Astrocyte of the cerebellum (primary cell): Measurements from ENCODE around the gene FABP6.
"Not testable (repeated sequence)": the region's sequence is repeated elsewhere in the genome, so short reads cannot be mapped to it uniquely, and the experiment has no call there.

Source experiments
- DNase-seq: peaks from one replicate; pipeline ENCODE4 v3.0.0-alpha.2; 2011; ENCODE audit warnings: low read depth
- H3K4me3 ChIP-seq: 2 replicates; pipeline ENCODE4 v1.5.1; 2011; ENCODE audit warnings: mild to moderate bottlenecking, low read depth, low read length, moderate library complexity
- CTCF ChIP-seq: IDR thresholded peaks from 2 replicates; pipeline ENCODE4 v1.5.1; 2012; ENCODE audit warnings: low read length, low read depth, moderate library complexity, mild to moderate bottlenecking; ENCODE audit errors: missing control alignments
- in situ Hi-C: cut with HindIII; loops from 2 replicates; pipeline ENCODE4 v1.10.0; 2017; ENCODE audit warnings: low sequenced_read_pairs

Gene FABP6

GRCh38 chr5:160187091-160187490 is 42.2 kb upstream of the FABP6 start:
- no peak overlapping the region for H3K4me3 ChIP-seq
- TF ChIP-seq CTCF = no peak
- no peak for DNase-seq
- in situ Hi-C loops = no loop called here

- peak; percentile 40 for DNase-seq
- peak overlapping the region; percentile 31 for H3K4me3 ChIP-seq
- in situ Hi-C loops = no loop called here
- no peak for TF ChIP-seq CTCF
These were observed 40.9 kb upstream of the FABP6 start for GRCh38 chr5:160188141-160189015.

- TF ChIP-seq CTCF = no peak
- in situ Hi-C loops = no loop called here
- no peak overlapping the region for H3K4me3 ChIP-seq
- no peak for DNase-seq
These were observed 36.9 kb upstream of the FABP6 start for GRCh38 chr5:160192424-160192823.

GRCh38 chr5:160193076-160193475 is 36.2 kb upstream of the FABP6 start:
- in situ Hi-C loops, DNase-seq, H3K4me3 ChIP-seq: not testable (repeated sequence)

GRCh38 chr5:160193790-160194189 is 35.5 kb upstream of the FABP6 start:
- in situ Hi-C loops, H3K4me3 ChIP-seq, DNase-seq: not testable (repeated sequence)

- DNase-seq = no peak
- no peak overlapping the region for H3K4me3 ChIP-seq
- no peak for TF ChIP-seq CTCF
- in situ Hi-C loops = no loop called here
These were observed 31.8 kb upstream of the FABP6 start for GRCh38 chr5:160197341-160198144.

GRCh38 chr5:160198146-160198545 is 31.2 kb upstream of the FABP6 start:
- in situ Hi-C loops = no loop called here
- no peak overlapping the region for H3K4me3 ChIP-seq
- no peak for DNase-seq
- TF ChIP-seq CTCF = no peak
